ENCODE measurements around the gene NPHP4.
A peak's percentile ranks its signal among the peaks of the same experiment; 100 is the strongest.

NPHP4 gene

GRCh38 chr1:5992026-5992813, at the start of gene NPHP4:
Gene NPHP4 (minus strand): TSS chr1:5992425. CDS start chr1:5986289, 6,136 bp downstream.
- peak; percentile 100 for DNase-seq

DNA sequence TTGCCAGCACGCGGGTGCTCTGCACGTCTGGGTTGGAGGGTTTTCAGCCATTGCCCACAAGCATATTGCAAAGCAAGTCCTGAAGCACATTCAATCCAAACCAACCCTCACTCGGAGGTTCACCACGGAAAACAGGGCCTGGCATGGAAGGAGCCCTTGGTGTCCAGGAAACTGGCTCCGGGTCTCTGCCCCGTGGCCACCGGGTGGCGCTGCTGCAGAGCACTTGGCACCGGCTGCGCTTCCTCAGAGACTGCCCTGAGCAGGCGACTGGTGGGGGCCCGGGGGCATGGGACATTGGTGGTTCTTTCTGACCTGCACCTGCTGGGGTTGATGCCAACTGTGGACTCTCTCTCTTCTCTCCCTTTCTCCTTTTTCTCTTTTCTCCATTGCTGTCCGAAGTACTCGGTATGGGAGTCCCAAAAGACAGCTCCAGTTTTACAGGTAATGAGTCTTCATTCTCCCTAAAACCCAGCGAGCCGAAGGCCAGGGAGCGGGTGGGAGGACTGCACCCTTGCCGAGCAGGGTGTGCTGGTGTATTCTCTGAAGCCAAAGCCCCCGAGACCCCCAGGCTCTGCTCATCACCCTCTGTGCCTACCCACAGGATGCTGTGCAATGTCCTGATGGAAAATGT, 49.3 kb upstream of the NPHP4 start:
- DNase-seq = no peak

DNA sequence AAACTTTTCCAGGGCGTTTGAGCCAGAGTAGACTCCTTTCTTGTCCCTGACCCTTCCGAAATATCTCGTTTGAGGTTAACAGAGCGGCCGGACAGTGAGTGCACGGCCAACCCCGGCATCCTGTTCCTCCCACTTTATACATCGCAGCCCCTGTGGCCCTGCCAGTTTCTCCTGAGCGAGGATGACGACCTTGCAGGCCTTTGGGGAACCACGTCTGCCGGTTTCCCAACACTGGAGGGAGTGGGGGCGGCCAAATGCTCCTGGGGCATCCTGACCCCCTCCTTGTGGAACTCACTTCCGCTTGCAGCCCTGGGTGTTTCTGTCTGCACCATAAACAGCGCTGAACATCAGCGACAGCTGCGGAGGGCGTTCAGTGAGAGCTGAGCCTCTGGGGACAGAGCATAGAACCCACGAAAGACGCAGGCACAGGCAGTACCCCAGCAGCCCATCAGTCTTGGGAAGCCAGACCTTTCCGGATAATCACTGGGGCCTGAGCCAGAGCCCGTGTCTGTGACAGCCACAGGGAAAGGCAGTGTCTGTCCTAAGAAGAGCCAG, 48.7 kb upstream of the NPHP4 start:
- no peak for DNase-seq

DNA sequence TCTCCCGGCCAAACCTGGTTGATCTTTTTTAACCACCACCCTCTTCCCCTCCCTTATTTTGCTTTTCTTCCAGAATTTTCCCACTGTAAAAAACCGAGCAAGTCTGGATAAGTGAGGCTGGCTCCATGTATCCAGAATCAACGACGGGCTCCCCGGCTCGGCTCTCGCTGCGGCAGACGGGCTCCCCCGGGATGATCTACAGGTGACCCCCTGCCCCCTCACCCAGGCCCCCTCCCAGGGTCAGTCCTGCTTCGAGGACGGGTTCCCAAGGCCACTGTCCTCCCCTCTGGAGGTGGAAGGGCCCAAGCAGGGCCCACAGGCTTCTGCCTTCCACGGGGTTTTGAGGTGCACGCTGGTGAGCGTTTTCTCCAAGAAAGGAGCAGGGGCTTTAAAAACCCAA, 48.2 kb upstream of the NPHP4 start:
- no peak for DNase-seq

GRCh38 chr1:6039031-6039430, 46.8 kb upstream of the NPHP4 start:
- no peak for DNase-seq

GRCh38 chr1:6038603-6039002, 46.4 kb upstream of the NPHP4 start:
- DNase-seq = no peak

GRCh38 chr1:6037338-6037762, 45.1 kb upstream of the NPHP4 start:
- DNase-seq = peak; percentile 79

DNA sequence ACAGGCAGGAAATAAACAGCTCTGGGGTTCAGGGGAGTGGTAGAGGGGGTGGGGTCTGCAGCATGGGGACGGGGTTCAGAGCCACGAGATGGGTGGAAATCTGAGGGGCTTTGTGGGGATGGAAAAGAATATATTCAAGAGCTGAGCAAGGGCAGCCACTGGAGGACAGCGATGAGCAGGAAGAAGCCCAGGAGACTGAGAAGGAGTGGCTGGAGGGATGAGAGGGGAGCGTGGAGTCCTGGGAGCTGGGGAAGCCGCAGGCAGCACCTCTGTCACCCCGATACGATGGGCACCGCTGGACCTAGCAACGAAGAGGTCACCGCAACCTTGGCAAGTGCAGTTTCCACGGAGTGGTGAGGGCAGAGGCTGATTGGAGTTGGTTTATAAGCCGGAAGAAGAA, 43.5 kb upstream of the NPHP4 start:
- no peak for DNase-seq

DNA sequence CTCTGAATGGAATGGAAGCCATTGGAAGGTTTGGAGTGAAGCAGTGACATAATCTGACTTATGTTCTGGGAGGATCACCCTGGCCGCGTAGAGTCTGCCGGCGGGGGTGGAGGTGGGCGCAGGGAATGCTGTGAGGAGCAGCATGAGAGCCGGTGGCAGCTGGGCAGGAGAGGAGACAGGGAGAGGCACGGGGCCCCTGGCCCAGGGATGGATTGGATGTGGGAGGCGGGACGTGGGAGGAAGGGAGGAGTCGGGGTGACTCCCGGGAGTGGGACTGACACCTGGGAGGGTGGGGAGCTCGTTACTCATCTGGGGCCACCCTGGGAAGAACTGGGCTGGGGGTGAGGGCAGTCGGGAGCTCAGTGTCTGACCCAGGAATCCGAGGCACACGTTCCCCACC, 43.1 kb upstream of the NPHP4 start:
- no peak for DNase-seq

DNA sequence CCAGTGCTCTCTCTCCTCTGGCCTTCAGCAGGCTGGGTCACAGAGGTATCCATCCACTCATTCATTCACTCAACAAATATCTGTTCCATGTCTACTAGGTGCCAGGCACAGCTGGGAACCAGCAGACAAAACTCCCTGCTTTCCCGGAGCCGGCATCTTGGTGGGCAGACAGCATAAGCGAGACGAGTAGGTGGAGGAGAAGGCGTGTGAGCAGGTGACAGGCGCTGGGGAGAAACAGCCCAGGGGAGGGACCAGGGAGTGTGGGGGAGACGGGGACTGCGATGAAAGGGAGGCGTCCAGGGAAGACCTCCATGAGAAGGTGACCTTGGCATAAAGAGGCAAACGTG, 42.5 kb upstream of the NPHP4 start:
- DNase-seq = no peak

DNA sequence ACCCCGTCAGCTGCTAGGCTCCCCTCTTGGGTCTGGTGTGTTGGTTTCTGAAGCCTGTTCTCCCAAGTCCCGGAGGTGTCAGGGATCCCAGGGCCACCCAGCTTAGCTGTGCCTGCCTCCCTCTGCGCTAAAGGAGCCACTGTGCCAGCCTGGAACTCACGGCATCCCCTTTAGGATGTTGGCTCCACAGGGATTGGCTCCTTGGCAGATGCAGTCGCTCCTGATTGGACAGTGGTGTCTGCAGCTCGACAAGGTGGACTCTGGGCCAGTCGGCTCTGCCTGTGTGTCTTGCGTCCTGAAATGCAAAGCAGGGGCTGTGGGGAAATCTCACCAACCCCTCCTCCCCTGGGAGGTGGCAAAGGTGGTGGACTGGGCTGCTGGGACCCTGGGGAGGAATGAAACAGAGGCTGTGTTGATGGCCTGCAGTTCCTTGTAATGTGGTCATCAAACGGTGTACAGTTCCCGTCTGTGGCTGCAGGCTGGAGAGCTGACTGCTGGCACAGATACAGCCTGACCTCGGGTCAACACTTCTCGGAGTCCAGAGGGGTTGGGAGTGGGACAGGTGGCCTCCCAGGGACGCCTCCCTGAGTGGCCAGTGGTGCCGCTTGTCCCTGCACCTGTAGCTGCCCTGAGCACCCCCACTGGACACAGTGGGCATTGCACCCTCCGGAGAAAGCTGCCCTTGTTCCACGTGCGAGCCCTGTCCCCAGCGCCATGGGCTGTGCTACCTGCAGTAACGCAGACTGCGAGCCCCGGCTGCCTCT, 41.9 kb upstream of the NPHP4 start:
- DNase-seq = no peak

DNA sequence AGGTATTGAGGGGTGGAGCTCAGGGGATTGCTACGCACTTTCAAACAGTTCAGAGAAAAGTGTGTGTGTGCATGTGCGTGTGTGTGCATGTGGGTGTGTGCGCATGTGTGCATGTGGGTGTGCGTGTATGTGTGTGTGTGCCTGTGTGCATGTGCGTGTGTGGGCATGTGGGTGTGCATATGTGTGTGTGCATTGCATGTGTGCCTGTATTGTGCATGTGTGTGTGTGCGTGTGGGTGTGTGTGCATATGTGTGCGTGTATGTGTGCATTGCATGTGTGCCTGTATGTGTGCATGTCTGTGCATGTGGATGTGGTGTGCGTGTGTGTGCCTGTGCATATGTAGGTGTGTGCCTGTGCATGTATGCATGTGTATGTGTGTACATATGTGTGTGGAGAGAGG, 40.9 kb upstream of the NPHP4 start:
- DNase-seq = no peak

GRCh38 chr1:6030547-6031261, 38.5 kb upstream of the NPHP4 start:
- DNase-seq = no peak

DNA sequence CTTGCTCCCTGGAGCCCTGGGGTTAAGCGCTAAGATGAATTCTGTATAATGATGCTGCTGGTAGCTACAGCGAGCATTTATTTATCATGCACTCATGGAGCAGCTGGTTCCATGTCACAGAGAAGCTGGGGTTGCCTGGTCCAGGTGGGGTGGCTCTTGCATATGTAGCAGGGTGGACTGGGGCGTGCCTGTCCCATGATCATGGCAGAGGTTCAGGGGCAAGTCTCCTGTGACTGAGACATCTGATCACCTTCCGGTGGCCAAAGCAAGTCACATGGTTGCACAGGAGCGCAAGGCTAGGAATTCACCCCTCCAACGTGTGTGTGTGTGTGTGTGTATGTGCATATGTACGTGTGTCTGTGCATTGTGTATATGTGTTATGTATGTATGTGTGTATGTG, 37.9 kb upstream of the NPHP4 start:
- DNase-seq = no peak

DNA sequence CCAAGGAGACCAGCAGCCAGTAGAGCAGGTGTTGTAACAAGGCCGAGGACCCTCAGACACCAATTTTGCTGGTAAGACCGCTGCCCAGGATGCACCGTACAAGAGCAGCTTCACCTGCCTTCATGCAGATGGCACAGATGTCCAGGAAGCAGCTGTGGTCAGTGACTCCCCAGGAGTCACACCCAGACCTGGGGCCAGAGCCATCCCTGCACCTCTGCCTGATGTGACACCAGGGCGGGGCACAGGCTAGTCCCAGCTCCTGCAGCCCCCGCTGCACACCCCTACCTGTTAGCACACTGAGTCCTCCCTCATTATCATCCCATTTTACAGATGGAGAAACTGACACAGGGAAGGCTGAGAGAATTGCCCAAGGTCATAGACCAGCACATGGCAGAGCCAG, 37.1 kb upstream of the NPHP4 start:
- DNase-seq = no peak

DNA sequence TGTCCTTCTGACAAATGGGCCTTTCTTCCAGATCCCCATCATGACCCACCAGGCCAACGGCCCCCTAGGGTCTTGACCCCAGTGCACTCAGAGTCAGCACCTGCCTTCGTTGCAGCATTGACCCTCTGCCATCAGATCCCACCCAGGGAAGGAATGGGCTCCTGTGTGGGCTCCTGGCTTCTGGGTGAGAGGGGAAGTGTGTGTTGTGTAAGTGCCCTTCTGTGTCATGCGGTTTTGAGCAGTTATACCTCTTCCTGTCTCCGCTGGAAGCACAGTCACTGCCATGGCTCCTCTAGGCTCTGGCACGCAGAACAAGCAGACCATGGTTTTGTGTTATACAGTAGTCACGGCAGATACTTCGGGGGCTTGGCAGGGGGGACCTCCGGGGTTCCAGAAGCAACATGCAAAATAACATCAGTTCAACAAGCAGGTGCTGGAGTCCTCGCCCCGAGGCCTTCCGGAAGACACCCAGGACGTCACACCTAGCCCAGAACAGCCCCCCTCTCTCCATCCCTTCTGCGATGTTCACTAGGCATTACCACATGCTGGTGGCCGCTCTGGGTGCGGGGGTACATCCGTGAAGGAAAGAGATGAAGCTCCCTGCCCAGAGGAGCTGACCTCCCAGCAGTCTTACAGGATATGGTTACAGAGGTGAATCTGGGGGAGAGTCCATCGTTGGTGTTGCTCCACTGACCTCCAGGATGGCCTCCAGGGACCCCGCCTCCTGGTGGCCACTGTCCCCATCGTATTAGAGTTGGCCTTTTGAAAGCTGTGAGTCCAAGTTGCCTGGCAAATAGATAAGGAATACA, 36.0 kb upstream of the NPHP4 start:
- DNase-seq = no peak

- DNase-seq = no peak
These were observed 35.4 kb upstream of the NPHP4 start for GRCh38 chr1:6027591-6027990.

DNA sequence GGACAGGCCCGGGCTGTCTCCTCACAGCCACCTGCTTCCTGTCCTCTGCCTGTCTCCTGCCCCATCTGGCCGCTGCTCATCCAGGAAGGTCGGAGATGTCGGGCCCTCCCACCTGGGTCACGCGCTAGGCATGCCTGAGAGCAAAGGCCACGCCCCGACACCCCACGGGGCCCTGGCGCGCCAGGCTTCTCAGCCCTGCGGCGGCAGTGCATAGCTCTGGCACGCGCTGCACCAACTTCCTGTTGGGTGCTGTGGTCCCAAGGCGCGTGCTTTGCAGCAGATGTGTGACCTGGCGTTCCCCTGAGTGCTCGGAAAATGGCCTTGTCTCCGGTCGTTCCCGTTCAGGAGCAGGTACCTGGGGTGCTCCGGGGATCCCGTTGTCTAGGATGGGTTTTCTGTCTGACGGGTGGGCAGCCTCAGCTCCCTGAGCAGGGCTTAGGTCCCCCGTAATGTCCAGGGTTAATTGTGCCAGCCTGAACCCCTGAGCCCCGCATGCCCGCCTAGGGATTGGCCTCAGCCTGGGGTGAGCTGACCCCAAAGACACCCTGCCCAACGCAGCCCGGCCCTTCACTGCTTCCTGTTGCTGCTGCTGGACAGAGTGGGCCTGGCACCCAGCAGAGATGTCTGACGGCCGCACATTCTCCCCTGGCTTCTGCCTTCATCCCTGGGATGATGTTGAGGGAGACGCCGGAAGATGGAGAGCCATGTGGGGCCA, 34.0 kb upstream of the NPHP4 start:
- peak; percentile 47 for DNase-seq

DNA sequence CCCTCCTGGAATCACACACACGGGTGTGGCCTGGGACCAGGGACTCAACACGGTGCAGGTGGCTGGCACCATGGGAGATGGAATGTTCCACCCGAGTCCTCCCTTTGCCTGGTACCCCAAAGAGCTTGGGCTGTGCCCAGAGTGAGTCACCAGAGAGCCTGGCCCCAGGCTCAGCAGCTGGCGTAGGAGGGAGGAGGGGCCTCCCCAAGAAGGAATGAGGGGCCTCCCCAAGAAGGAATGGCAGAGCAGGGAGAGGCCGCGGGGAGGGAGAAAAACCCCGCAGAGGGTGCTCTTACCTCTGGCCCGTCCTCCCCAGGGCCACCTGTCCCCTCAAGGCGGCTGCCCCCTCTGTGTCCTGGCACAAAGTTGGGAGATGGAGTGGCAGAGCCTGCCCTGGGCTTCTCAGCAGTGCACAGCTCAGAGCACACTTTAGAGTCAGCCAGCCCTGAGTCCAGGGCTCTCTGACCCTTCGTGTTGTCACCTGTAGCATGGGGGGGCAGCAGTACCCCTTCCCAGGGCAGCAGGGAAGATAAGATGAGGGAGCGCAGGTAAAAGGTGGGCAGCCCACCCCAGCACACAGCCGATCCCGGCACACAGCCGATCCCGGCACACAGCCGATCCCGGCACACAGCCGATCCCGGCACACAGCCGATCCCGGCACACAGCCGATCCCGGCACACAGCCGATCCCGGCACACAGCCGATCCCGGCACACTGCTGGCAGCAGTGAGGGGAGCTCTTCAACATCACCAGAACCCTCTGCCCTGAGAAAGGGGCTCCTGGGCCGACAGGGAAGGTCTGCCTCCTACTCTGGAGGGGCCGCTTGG, 33.3 kb upstream of the NPHP4 start:
- DNase-seq = no peak

GRCh38 chr1:6024376-6024775, 32.2 kb upstream of the NPHP4 start:
- no peak for DNase-seq

DNA sequence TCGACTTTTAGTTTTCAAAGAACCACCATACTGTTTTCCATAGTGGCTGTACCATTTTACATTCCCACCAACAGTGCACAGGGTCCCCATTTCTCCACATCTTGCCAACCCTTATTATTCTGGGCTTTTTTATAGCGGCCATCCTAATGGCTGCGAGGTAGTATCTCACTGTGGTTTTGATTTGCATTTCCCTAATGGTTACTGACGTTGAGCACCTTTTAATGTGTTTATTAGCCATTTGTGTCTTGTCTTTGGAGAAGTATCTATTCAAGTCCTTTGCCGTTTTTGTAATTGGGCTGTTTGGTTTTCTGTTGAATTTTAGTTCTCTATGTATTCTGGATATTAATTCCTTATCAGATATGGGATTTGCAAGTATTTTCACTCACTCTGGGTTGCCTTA, 31.1 kb upstream of the NPHP4 start:
- no peak for DNase-seq
